Activated T-cell treated with anti-CD3 and anti-CD28 coated beads, Interleukin-2, amount 50 U/mL, for 72 hours (primary cell): ENCODE data around the gene ATP6V0B. TPM values are rescaled to one million over a fixed set of nuclear protein-coding genes. Genes with fewer than 3 reads are reported as not detected.

Source experiments
- ATAC-seq, 2 donors: fragments of 150-1000 bp; cut with Tn5 transposase; replicated peaks in 1 of 2; 2 replicates each; pipeline ENCODE4 v1.10.0; 2021; ENCODE audit warnings: moderate library complexity in 2 of 2, mild to moderate bottlenecking in 1 of 2
- DNase-seq, 2 donors: peaks; one replicate each; pipeline ENCODE4 v3.0.0; 2021 to 2022; ENCODE audit warnings: mixed read lengths in 1 of 2
- H3K27ac Mint-ChIP-seq: one replicate; pipeline ENCODE4 v1.8.0; 2022; ENCODE audit warnings: mild to moderate bottlenecking, moderate library complexity, mixed read lengths
- H3K27me3 Mint-ChIP-seq: one replicate; pipeline ENCODE4 v1.8.0; 2022; ENCODE audit warnings: low read depth, mixed read lengths
- H3K36me3 Mint-ChIP-seq, 2 donors: one replicate each; pipeline ENCODE4 v1.8.0; 2022; ENCODE audit warnings: mixed read lengths in 2 of 2, mild to moderate bottlenecking in 1 of 2; ENCODE audit not compliant: insufficient read depth in 2 of 2
- H3K4me1 Mint-ChIP-seq: one replicate; pipeline ENCODE4 v1.8.0; 2022; ENCODE audit warnings: low read depth, mixed read lengths
- H3K4me3 Mint-ChIP-seq, 2 donors: one replicate each; pipeline ENCODE4 v1.8.0; 2022; ENCODE audit warnings: mild to moderate bottlenecking in 2 of 2, mixed read lengths in 2 of 2, moderate library complexity in 2 of 2
- H3K9me3 Mint-ChIP-seq, 2 donors: one replicate each; pipeline ENCODE4 v1.8.0; 2022; ENCODE audit warnings: mixed read lengths in 2 of 2
- total RNA-seq, 2 donors: library from RNA; stranded (reverse); gene quantifications; one replicate each; pipeline ENCODE4 v1.2.3, GENCODE V29; 2022

The ATP6V0B gene
- total RNA-seq, 2 donors from 2014 or later = 89.9 to 98.0 TPM

DNA sequence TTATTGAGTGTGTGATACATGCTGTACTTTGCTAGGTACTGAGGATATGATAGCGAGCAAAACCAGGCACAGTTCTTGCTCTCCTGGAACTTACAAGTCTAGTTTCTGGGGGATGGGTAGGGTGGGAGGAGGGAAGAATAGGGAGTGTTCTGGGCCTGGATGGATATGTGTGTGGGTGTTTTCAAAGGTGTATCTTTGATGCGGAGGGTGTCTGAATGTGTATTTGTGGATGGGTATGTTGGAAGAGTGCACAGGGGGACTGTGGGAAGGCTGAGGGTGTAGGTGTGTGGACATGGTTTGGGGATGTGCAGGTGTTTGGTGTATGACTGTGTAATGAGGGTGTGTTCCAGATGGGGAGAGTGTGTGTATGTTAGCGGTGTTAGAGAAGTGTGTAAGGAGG, 9.4 kb upstream of the ATP6V0B start:
- no peaks in the 10 kb centered on the region for H3K27me3 Mint-ChIP-seq
- no peaks in the 10 kb centered on the region for H3K9me3 Mint-ChIP-seq
- no peak overlapping the region for H3K4me3 Mint-ChIP-seq
- H3K27ac Mint-ChIP-seq = no peak overlapping the region
- H3K36me3 Mint-ChIP-seq = no peaks in the 10 kb centered on the region
- DNase-seq = no peak
- peaks cover 11% of the 10 kb centered on the region for H3K4me1 Mint-ChIP-seq
- ATAC-seq = no peak

- DNase-seq (no peak), ATAC-seq (no peak)
- Mint-ChIP-seq H3K4me3 (no peak overlapping the region), H3K9me3 (no peaks in the 10 kb centered on the region), H3K4me1 (peaks cover 29% of the 10 kb centered on the region), H3K36me3 (peaks cover 0 to 8% of the 10 kb centered on the region in 2 donors), H3K27ac (no peak overlapping the region), H3K27me3 (no peaks in the 10 kb centered on the region)
These were observed 6.3 kb upstream of the ATP6V0B start for GRCh38 chr1:43968348-43968948.

DNA sequence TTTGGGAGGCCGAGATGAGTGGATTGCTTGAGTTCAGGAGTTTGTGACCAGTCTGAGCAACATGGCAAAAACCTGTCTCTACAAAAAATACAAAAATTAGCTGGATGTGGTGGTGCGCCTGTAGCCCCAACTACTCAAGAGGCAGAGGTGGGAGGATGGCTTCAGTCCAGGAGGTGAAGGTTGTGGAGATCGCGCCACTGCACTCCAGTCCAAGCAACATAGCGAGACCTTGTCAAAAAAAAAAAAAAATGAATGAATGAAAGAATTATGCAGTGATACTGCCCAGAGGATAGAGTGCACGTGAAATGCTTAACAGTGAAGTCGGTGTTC, 5.4 kb upstream of the ATP6V0B start:
- H3K4me3 Mint-ChIP-seq = peak overlapping the region; percentile 89 to 98
- peaks cover 38% of the 10 kb centered on the region for H3K4me1 Mint-ChIP-seq
- no peak for DNase-seq
- H3K27ac Mint-ChIP-seq = no peak overlapping the region
- no peak for ATAC-seq
- peaks cover 0 to 10% of the 10 kb centered on the region in 2 donors for H3K36me3 Mint-ChIP-seq
- H3K27me3 Mint-ChIP-seq = no peaks in the 10 kb centered on the region
- no peaks in the 10 kb centered on the region for H3K9me3 Mint-ChIP-seq

DNA sequence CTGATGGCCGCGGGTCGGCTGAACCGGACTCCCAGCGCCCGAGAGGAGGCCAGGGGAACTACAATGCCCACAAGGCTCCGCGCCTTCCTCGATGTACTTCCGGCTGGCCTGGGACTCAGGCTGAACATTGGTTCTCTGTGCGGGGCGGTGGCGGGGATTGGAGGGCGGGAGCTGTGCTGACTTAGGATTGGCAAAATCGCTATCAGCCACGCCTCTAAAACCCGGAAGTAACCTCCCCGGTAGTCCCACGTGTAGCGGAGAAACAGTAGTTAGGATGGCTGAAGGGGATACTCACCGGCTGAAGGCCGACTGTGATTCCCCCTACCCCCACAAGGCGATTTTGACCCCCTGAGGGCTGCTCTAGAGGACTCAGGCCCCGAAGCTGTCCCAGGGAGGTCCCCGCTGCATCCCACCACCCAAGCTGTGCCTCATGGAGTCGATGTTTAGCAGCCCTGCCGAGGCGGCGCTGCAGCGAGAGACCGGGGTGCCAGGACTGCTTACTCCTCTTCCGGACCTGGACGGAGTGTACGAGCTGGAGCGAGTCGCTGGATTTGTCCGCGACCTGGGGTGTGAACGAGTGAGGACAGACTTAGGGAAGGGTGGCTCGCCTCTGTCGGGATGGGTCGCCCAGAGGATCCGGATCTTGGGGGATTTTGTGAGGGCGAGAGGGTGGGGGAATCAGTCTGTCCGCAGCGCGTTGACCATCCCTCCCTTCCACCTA, 4.9 kb upstream of the ATP6V0B start, which contains the start of gene DPH2:
Gene DPH2, plus strand, starts transcription at position 265 of the 721 bp plus-strand sequence. Its CDS starts 166 bp downstream, at position 431.
- Mint-ChIP-seq H3K9me3 (no peaks in the 10 kb centered on the region), H3K4me3 (peak within 1 kb of the TSS; percentile 89 to 98), H3K4me1 (peaks cover 39% of the 10 kb centered on the region), H3K27me3 (no peaks in the 10 kb centered on the region), H3K36me3 (peaks cover 0 to 10% of the 10 kb centered on the region in 2 donors), H3K27ac (peak within 1 kb of the TSS; percentile 58)
- ATAC-seq = peak; percentile 89 to 91
- DNase-seq = peak; percentile 92 to 95

DNA sequence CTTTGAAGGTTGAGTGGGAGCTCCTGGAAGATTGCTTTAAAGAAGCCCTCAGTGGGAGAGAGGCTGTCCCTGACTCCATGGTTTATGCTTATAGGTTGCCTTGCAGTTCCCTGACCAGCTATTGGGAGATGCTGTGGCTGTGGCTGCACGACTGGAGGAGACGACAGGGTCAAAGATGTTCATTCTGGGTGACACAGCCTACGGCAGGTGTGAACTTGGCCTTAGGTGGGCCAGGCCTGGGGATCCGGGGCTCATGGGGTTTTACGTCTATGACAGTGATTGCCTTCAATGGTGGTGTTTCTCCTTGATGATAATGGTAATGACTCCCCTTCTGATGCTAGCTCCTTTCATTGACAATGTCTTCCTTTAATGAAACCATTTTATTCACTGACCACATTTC, 4.3 kb upstream of the ATP6V0B start:
- Mint-ChIP-seq H3K27ac (no peak overlapping the region), H3K27me3 (no peaks in the 10 kb centered on the region), H3K9me3 (no peaks in the 10 kb centered on the region), H3K4me3 (peak overlapping the region; percentile 89 to 98), H3K36me3 (peaks cover 0 to 10% of the 10 kb centered on the region in 2 donors), H3K4me1 (peaks cover 40% of the 10 kb centered on the region)
- DNase-seq (no peak), ATAC-seq (no peak)

GRCh38 chr1:43970911-43971310, 3.8 kb upstream of the ATP6V0B start:
- no peaks in the 10 kb centered on the region for H3K27me3 Mint-ChIP-seq
- H3K36me3 Mint-ChIP-seq = peaks cover 0 to 10% of the 10 kb centered on the region in 2 donors
- peaks cover 44% of the 10 kb centered on the region for H3K4me1 Mint-ChIP-seq
- H3K27ac Mint-ChIP-seq = no peak overlapping the region
- H3K9me3 Mint-ChIP-seq = no peaks in the 10 kb centered on the region
- H3K4me3 Mint-ChIP-seq = peak overlapping the region; percentile 89 to 98
- no peak for DNase-seq
- ATAC-seq = no peak

DNA sequence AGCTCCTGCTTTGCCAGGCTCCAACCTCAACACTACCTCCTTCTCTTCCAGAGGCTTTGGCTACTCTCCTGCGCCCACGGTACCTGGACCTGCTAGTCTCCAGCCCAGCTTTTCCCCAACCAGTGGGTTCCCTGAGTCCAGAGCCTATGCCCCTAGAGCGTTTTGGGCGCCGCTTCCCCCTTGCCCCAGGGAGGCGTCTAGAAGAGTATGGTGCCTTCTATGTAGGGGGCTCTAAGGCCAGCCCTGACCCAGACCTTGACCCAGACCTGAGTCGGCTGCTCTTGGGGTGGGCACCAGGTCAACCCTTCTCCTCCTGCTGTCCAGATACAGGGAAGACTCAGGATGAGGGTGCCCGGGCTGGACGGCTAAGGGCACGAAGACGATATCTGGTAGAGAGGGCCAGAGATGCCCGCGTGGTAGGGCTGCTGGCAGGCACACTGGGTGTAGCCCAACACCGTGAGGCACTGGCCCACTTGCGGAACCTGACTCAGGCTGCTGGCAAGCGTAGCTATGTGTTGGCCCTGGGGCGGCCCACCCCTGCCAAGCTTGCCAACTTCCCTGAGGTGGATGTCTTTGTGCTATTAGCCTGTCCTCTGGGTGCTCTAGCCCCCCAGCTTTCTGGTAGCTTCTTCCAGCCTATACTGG, 3.3 kb upstream of the ATP6V0B start:
- Mint-ChIP-seq H3K27me3 (no peaks in the 10 kb centered on the region), H3K4me1 (peaks cover 49% of the 10 kb centered on the region), H3K4me3 (peak overlapping the region; percentile 89 to 98), H3K9me3 (no peaks in the 10 kb centered on the region), H3K36me3 (peaks cover 2 to 12% of the 10 kb centered on the region in 2 donors), H3K27ac (no peak overlapping the region)
- no peak for ATAC-seq
- no peak for DNase-seq

- Mint-ChIP-seq H3K9me3 (no peaks in the 10 kb centered on the region), H3K27ac (peak overlapping the region; percentile 89), H3K4me3 (peak overlapping the region; percentile 91 to 92), H3K36me3 (peaks cover 11 to 29% of the 10 kb centered on the region in 2 donors), H3K27me3 (no peaks in the 10 kb centered on the region), H3K4me1 (peaks cover 73% of the 10 kb centered on the region)
- DNase-seq (no peak), ATAC-seq (no peak)
These were observed 748 bp upstream of the ATP6V0B start for GRCh38 chr1:43973981-43974442.

- Mint-ChIP-seq H3K27me3 (no peaks in the 10 kb centered on the region), H3K36me3 (peaks cover 12 to 30% of the 10 kb centered on the region in 2 donors), H3K4me1 (peaks cover 69% of the 10 kb centered on the region), H3K4me3 (peak overlapping the region; percentile 91 to 92), H3K27ac (peak overlapping the region; percentile 36), H3K9me3 (no peaks in the 10 kb centered on the region)
- DNase-seq (no peak), ATAC-seq (no peak)
These were observed 645 bp downstream of the ATP6V0B start for GRCh38 chr1:43975249-43975961.

GRCh38 chr1:43976045-43976444, 1.3 kb downstream of the ATP6V0B start:
- Mint-ChIP-seq H3K36me3 (peaks cover 15 to 30% of the 10 kb centered on the region in 2 donors), H3K9me3 (no peaks in the 10 kb centered on the region), H3K27ac (no peak overlapping the region), H3K4me1 (peaks cover 68% of the 10 kb centered on the region), H3K4me3 (peak overlapping the region; percentile 91 to 92), H3K27me3 (no peaks in the 10 kb centered on the region)
- DNase-seq = no peak
- no peak for ATAC-seq

DNA sequence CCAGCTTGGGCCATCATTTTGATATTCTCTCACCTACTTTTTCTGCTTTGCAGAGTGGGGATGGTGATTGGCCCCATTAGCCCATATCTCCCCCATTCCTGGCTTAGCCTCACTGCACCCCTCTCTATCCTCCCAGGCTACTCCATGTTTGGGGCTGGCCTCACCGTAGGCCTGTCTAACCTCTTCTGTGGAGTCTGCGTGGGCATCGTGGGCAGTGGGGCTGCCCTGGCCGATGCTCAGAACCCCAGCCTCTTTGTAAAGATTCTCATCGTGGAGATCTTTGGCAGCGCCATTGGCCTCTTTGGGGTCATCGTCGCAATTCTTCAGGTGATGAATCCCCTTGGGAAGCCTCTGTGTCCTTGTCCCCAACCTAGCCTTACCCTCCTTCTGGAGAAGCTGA, 2.1 kb downstream of the ATP6V0B start:
- no peaks in the 10 kb centered on the region for H3K9me3 Mint-ChIP-seq
- ATAC-seq (no peak), DNase-seq (no peak)
- peaks cover 63% of the 10 kb centered on the region for H3K4me1 Mint-ChIP-seq
- H3K27me3 Mint-ChIP-seq = no peaks in the 10 kb centered on the region
- H3K27ac Mint-ChIP-seq = no peak overlapping the region
- H3K4me3 Mint-ChIP-seq = peak overlapping the region; percentile 8 to 20
- H3K36me3 Mint-ChIP-seq = peaks cover 15 to 30% of the 10 kb centered on the region in 2 donors

DNA sequence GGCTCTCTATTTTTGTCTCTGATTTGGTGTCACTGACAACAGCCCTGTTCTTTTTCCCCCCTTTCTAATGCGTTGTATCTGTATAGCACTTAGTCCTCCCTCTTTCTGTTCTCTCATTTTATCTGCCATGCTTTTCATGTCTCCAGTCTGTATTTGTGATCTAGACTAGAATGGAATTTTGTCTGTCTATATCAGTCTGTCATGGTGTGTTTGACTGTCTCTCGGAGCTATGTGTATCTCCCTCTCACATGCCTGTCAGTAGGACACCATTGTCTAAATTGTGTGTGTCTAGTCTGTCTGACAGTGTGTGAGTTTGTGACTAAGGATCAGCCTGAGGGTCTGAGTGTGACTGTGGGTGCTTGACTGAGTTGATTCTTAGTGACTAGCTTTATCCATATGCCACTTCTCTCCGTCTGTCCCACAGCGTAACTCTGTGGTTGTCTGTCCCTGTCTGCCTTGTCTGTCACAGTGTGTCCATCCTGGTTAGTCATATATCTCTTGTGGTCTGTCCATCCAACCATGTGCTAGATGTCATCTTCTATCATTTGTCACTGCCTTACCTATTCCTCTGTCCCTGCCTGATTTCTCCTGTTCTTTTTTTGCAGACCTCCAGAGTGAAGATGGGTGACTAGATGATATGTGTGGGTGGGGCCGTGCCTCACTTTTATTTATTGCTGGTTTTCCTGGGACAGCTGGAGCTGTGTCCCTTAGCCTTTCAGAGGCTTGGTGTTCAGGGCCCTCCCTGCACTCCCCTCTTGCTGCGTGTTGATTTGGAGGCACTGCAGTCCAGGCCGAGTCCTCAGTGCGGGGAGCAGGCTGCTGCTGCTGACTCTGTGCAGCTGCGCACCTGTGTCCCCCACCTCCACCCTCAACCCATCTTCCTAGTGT, 2.9 kb downstream of the ATP6V0B start:
- Mint-ChIP-seq H3K4me1 (peaks cover 63% of the 10 kb centered on the region), H3K27ac (no peak overlapping the region), H3K9me3 (no peaks in the 10 kb centered on the region), H3K27me3 (no peaks in the 10 kb centered on the region), H3K4me3 (peak overlapping the region; percentile 20 to 80), H3K36me3 (peaks cover 15 to 32% of the 10 kb centered on the region in 2 donors)
- ATAC-seq = no peak
- no peak for DNase-seq
